PFSK-1 (cell line): ENCODE data around the gene FBXL5.

Experiments used
- FOXP2 ChIP-seq: optimal IDR thresholded peaks from 2 replicates; pipeline ENCODE3; 2011; ENCODE audit warnings: borderline replicate concordance, control low read depth, inconsistent platforms; ENCODE audit not compliant: insufficient read depth; ENCODE audit errors: extremely low read length, extremely low read depth
- POLR2AphosphoS5 ChIP-seq: IDR thresholded peaks from 2 replicates; pipeline ENCODE4 v1.6.1; 2012; ENCODE audit warnings: low read depth, mild to moderate bottlenecking, control low read depth, low read length, moderate library complexity
- REST ChIP-seq, 2 experiments: IDR thresholded peaks; 2 replicates each; pipeline versions ENCODE4 v1.6.1 to v1.8.0; 2011 to 2012; ENCODE audit warnings: low read depth in 2 of 2, low read length in 2 of 2, control low read depth in 1 of 2, inconsistent platforms in 1 of 2, mild to moderate bottlenecking in 1 of 2, moderate library complexity in 1 of 2; ENCODE audit not compliant: insufficient read depth in 1 of 2
- SIN3A ChIP-seq: IDR thresholded peaks from 2 replicates; pipeline ENCODE4 v1.6.1; 2012; ENCODE audit warnings: mild to moderate bottlenecking, low read length, moderate library complexity, borderline replicate concordance; ENCODE audit not compliant: insufficient read depth
- TAF1 ChIP-seq: IDR thresholded peaks from 2 replicates; pipeline ENCODE4 v1.6.1; 2012; ENCODE audit warnings: low read length, control low read depth, borderline replicate concordance; ENCODE audit not compliant: insufficient read depth

The FBXL5 gene

GRCh38 chr4:15681372-15682241 is 26.4 kb upstream of the FBXL5 start, which contains the start of gene FAM200B:
FAM200B (plus strand) TSS chr4:15681827; CDS start chr4:15686978, 5,151 bp downstream.
- peak; percentile 13 for TF ChIP-seq FOXP2
- TF ChIP-seq REST (IDR thresholded peaks at IDR 0.05; ENCODE audit: insufficient read depth in 1 of 2, low read depth in 2 of 2, low read length in 2 of 2): 0 out of 4 replicates have a peak, but pooled peaks of 1 of the 2 experiments have one; percentile 49
- TF ChIP-seq SIN3A: peak; percentile 95
- peak; percentile 87 for TF ChIP-seq TAF1
- TF ChIP-seq POLR2AphosphoS5: peak; percentile 81

GRCh38 chr4:15681067-15681371 is 25.9 kb upstream of the FBXL5 start:
- no peak for TF ChIP-seq FOXP2
- TF ChIP-seq TAF1: no peak
- TF ChIP-seq POLR2AphosphoS5: no peak

- no peak for TF ChIP-seq POLR2AphosphoS5
- no peak for TF ChIP-seq SIN3A
- no peak for TF ChIP-seq TAF1
- no peak for TF ChIP-seq FOXP2
- TF ChIP-seq REST (IDR thresholded peaks at IDR 0.05; ENCODE audit: insufficient read depth in 1 of 2, low read depth in 2 of 2, low read length in 2 of 2): no peak
Measured at GRCh38 chr4:15677507-15677988, 22.4 kb upstream of the FBXL5 start.

GRCh38 chr4:15676899-15677298 is 21.7 kb upstream of the FBXL5 start:
- TF ChIP-seq SIN3A (no peak), TAF1 (no peak), FOXP2 (no peak), REST (IDR thresholded peaks at IDR 0.05; ENCODE audit: insufficient read depth in 1 of 2, low read depth in 2 of 2, low read length in 2 of 2) (no peak), POLR2AphosphoS5 (no peak)

- no peak for TF ChIP-seq TAF1
- no peak for TF ChIP-seq SIN3A
- no peak for TF ChIP-seq REST (IDR thresholded peaks at IDR 0.05; ENCODE audit: insufficient read depth in 1 of 2, low read depth in 2 of 2, low read length in 2 of 2)
- no peak for TF ChIP-seq POLR2AphosphoS5
- no peak for TF ChIP-seq FOXP2
Measured at GRCh38 chr4:15676039-15676438, 20.9 kb upstream of the FBXL5 start.
